ENCODE data around the gene STX16. TPM values are rescaled to one million over a fixed set of nuclear protein-coding genes. Genes with fewer than 3 reads are reported as not detected.
"Not testable (repeated sequence)": the region's sequence is repeated elsewhere in the genome, so short reads cannot be mapped to it uniquely, and the experiment has no call there.

The STX16 gene
- total and polyA plus RNA-seq, 9 of the 15 experiments (the other 6 are each of a cell fraction or from before 2014, with no cell fraction given), result 4.4 to 43.5 (median 14.7) TPM

DNA sequence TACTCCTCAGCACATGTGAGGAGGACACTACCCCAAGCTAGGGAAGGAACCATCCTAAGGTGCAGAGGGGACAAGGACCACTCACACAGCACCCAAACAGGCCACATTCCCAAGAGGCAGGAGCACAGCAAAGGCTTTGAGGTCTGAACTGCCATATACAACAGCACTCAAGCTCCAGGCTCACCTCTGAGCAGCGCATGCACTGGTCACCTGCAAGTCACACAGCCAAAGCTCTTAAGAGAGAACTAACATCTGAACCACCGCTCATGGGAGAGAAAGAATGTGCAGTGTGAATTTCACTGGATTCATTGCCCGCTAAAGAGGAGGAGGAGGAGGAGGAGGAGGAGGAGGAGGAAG is 72.5 kb downstream of the STX16 start (continued):
- no peak for TF ChIP-seq NONO (IDR thresholded peaks at IDR 0.05; ENCODE audit: low read depth in 2 of 2, low read length in 1 of 2)
- no peak for TF ChIP-seq CBX2 (IDR thresholded peaks at IDR 0.05; ENCODE audit: insufficient read depth, low read length, poor library complexity, severe bottlenecking)
- no peak for TF ChIP-seq ELF4 (CRISPR knock-in tag; IDR thresholded peaks at IDR 0.05)
- TF ChIP-seq KLF13 (tag; IDR thresholded peaks at IDR 0.05; ENCODE audit: borderline replicate concordance, low read depth), result no peak
- TF ChIP-seq, protein P1, sequence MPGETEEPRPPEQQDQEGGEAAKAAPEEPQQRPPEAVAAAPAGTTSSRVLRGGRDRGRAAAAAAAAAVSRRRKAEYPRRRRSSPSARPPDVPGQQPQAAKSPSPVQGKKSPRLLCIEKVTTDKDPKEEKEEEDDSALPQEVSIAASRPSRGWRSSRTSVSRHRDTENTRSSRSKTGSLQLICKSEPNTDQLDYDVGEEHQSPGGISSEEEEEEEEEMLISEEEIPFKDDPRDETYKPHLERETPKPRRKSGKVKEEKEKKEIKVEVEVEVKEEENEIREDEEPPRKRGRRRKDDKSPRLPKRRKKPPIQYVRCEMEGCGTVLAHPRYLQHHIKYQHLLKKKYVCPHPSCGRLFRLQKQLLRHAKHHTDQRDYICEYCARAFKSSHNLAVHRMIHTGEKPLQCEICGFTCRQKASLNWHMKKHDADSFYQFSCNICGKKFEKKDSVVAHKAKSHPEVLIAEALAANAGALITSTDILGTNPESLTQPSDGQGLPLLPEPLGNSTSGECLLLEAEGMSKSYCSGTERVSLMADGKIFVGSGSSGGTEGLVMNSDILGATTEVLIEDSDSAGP (CRISPR knock-in tag; IDR thresholded peaks at IDR 0.05), result no peak
- no peak for TF ChIP-seq CHCHD3 (CRISPR knock-in tag; IDR thresholded peaks at IDR 0.05)
- TF ChIP-seq ZNF57 (CRISPR knock-in tag; IDR thresholded peaks at IDR 0.05), result no peak
- no peak for TF ChIP-seq E2F3 (CRISPR knock-in tag; IDR thresholded peaks at IDR 0.05)

DNA sequence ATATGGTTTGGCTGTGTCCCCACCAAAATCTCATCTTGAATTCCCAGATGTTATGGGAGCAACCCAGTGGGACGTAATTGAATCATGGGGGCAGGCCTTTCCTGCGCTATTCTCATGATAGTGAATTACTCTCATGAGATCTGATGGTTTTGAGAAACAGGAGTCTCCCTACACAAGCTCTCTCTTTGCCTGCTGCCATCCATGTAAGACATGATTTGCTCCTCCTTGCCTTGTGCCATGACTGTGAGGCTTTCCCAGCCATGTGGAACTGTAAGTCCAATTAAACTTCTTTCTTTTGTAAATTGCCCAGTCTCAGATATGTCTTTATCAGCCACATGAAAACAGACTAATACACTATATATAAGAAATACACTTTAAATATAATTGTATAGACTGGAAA is 75.1 kb downstream of the STX16 start:
- TF ChIP-seq ZNF431 (CRISPR knock-in tag; IDR thresholded peaks at IDR 0.05), result peak; percentile 89
- H4K20me1 ChIP-seq (replicated peaks; ENCODE audit: control insufficient read depth, insufficient read depth, low read length); ATAC-seq; DNase-seq (ENCODE audit: extremely low read depth in 1 of 4, low spot score in 3 of 4); FAIRE-seq; CTCF ChIA-PET (ENCODE audit: low intra/inter-chr PET ratio); H3K9me1 ChIP-seq (ENCODE audit: control insufficient read depth, insufficient read depth, low read length); H3K9me3 ChIP-seq (replicated peaks; ENCODE audit: control insufficient read depth, insufficient read depth, low read depth, low read length); intact Hi-C loops (cut with micrococcal nuclease); H3K9ac ChIP-seq (ENCODE audit: insufficient read depth in 1 of 2, low read depth in 2 of 2, low read length in 2 of 2); BruUV-seq (replicated peaks); H3K27ac ChIP-seq (ENCODE audit: extremely low read depth, low read depth, low read length); H3K4me2 ChIP-seq (ENCODE audit: insufficient read depth, low read length); H2AFZ ChIP-seq (ENCODE audit: low read depth, low read length); H3K79me2 ChIP-seq (ENCODE audit: control insufficient read depth, insufficient read depth, low read length); H3K4me1 ChIP-seq (replicated peaks in 1 of 2; ENCODE audit: control insufficient read depth in 2 of 2, insufficient read depth in 2 of 2, low read length in 2 of 2); H3K4me3 ChIP-seq; in situ Hi-C loops (cut with MboI); POLR2A ChIA-PET; H3K36me3 ChIP-seq (ENCODE audit: control insufficient read depth, insufficient read depth, low read length): not testable (repeated sequence)
- WGBS (ENCODE audit: insufficient coverage, low coverage, missing lambda C conversion rate), result 0% methylated on average over 2 of the region's 2 CpGs
- H3K27me3 ChIP-seq (ENCODE audit: control insufficient read depth in 2 of 2, insufficient read depth in 2 of 2, low read length in 2 of 2), result peaks cover 14 to 25% of the 10 kb centered on the region in 2 experiments; a peak in 4 of 5 replicates

Other genes starting within 250 kb of the STX16 start
- not detected in 2 replicates for gene APCDD1L, start 135.9 kb upstream of the STX16 start, total RNA-seq (2014; rRNA removed)
- not detected in 2 replicates for gene APCDD1L, start 135.9 kb upstream of the STX16 start, total RNA-seq (2014; rRNA removed; fragmentation: Illumina TruSeq; extraction: Trizol)
- gene APCDD1L, start 135.9 kb upstream of the STX16 start, total RNA-seq (2015; rRNA removed; fragmentation: Illumina TruSeq; extraction: Trizol), result not detected in 2 replicates
- gene APCDD1L, start 135.9 kb upstream of the STX16 start, total RNA-seq (2021), result not detected in 2 replicates
- gene APCDD1L, start 135.9 kb upstream of the STX16 start, polyA plus RNA-seq (2011; rRNA removed), result not detected in 2 replicates
- gene APCDD1L, start 135.9 kb upstream of the STX16 start, polyA plus RNA-seq (2014; fragmentation: Illumina TruSeq; extraction: Trizol), result not detected in 2 replicates
- gene APCDD1L, start 135.9 kb upstream of the STX16 start, polyA plus RNA-seq (2014; fragmentation: Nextera tagmentation; extraction: Ambion mirVana), result not detected
- gene APCDD1L, start 135.9 kb upstream of the STX16 start, polyA plus RNA-seq (2014; rRNA removed), result not detected in 2 replicates
- gene NPEPL1, start 41.5 kb downstream of the STX16 start, total RNA-seq (2014; rRNA removed), result 1.1 and 1.4 TPM in 2 replicates
- 0.22 and 0.29 TPM in 2 replicates for gene NPEPL1, start 41.5 kb downstream of the STX16 start, total RNA-seq (2014; rRNA removed; fragmentation: Illumina TruSeq; extraction: Trizol)
- 1.7 and 1.9 TPM in 2 replicates for gene NPEPL1, start 41.5 kb downstream of the STX16 start, total RNA-seq (2015; rRNA removed; fragmentation: Illumina TruSeq; extraction: Trizol)
- gene NPEPL1, start 41.5 kb downstream of the STX16 start, total RNA-seq (2021), result 2.3 and 3.9 TPM in 2 replicates
- gene NPEPL1, start 41.5 kb downstream of the STX16 start, polyA plus RNA-seq (2011; rRNA removed), result 0.36 and 1.6 TPM in 2 replicates
- 0.94 and 1.8 TPM in 2 replicates for gene NPEPL1, start 41.5 kb downstream of the STX16 start, polyA plus RNA-seq (2014; fragmentation: Illumina TruSeq; extraction: Trizol)
- gene NPEPL1, start 41.5 kb downstream of the STX16 start, polyA plus RNA-seq (2014; fragmentation: Nextera tagmentation; extraction: Ambion mirVana), result under 1 TPM; 0.04 to 0.07 TPM
- gene NPEPL1, start 41.5 kb downstream of the STX16 start, polyA plus RNA-seq (2014; rRNA removed), result 5.0 and 5.6 TPM in 2 replicates
- 0.73 and 2.5 TPM in 2 replicates for gene GNAS-AS1, start 199.6 kb downstream of the STX16 start, total RNA-seq (2014; rRNA removed)
- gene GNAS-AS1, start 199.6 kb downstream of the STX16 start, total RNA-seq (2014; rRNA removed; fragmentation: Illumina TruSeq; extraction: Trizol), result 0.25 and 0.45 TPM in 2 replicates
- 0.64 and 0.69 TPM in 2 replicates for gene GNAS-AS1, start 199.6 kb downstream of the STX16 start, total RNA-seq (2015; rRNA removed; fragmentation: Illumina TruSeq; extraction: Trizol)
- gene GNAS-AS1, start 199.6 kb downstream of the STX16 start, total RNA-seq (2021), result 1.2 and 1.3 TPM in 2 replicates
- 0.07 TPM in 2 replicates for gene GNAS-AS1, start 199.6 kb downstream of the STX16 start, polyA plus RNA-seq (2011; rRNA removed)
- gene GNAS-AS1, start 199.6 kb downstream of the STX16 start, polyA plus RNA-seq (2014; fragmentation: Illumina TruSeq; extraction: Trizol), result 0.21 and 0.90 TPM in 2 replicates
- under 1 TPM; 0.04 to 0.14 TPM for gene GNAS-AS1, start 199.6 kb downstream of the STX16 start, polyA plus RNA-seq (2014; fragmentation: Nextera tagmentation; extraction: Ambion mirVana)
- gene GNAS-AS1, start 199.6 kb downstream of the STX16 start, polyA plus RNA-seq (2014; rRNA removed), result 1.0 and 1.8 TPM in 2 replicates
- 266 and 294 TPM in 2 replicates for gene GNAS, start 201.4 kb downstream of the STX16 start, total RNA-seq (2014; rRNA removed)
- gene GNAS, start 201.4 kb downstream of the STX16 start, total RNA-seq (2014; rRNA removed; fragmentation: Illumina TruSeq; extraction: Trizol), result 212 and 224 TPM in 2 replicates
- 216 and 220 TPM in 2 replicates for gene GNAS, start 201.4 kb downstream of the STX16 start, total RNA-seq (2015; rRNA removed; fragmentation: Illumina TruSeq; extraction: Trizol)
- gene GNAS, start 201.4 kb downstream of the STX16 start, total RNA-seq (2021), result 422 and 439 TPM in 2 replicates
- 321 and 329 TPM in 2 replicates for gene GNAS, start 201.4 kb downstream of the STX16 start, polyA plus RNA-seq (2011; rRNA removed)
- gene GNAS, start 201.4 kb downstream of the STX16 start, polyA plus RNA-seq (2014; fragmentation: Illumina TruSeq; extraction: Trizol), result 648 and 649 TPM in 2 replicates
- 100 to 1,000 TPM; 128 to 129 TPM for gene GNAS, start 201.4 kb downstream of the STX16 start, polyA plus RNA-seq (2014; fragmentation: Nextera tagmentation; extraction: Ambion mirVana)
- gene GNAS, start 201.4 kb downstream of the STX16 start, polyA plus RNA-seq (2014; rRNA removed), result 343 and 398 TPM in 2 replicates